Kidney epithelial cell (primary cell): Measurements from ENCODE around the gene IL18R1. TPM values are rescaled to one million over a fixed set of nuclear protein-coding genes. Genes with fewer than 3 reads are reported as not detected.

Experiments used
- DNase-seq: peaks from one replicate; pipeline ENCODE4 v3.0.0-alpha.2; 2010; ENCODE audit warnings: low read depth
- H3K27me3 ChIP-seq: 2 replicates; pipeline ENCODE4 v1.6.0; 2011; ENCODE audit warnings: low read length; ENCODE audit not compliant: control insufficient read depth, insufficient read depth
- H3K36me3 ChIP-seq: 2 replicates; pipeline ENCODE4 v1.5.1; 2011; ENCODE audit warnings: low read length; ENCODE audit not compliant: control insufficient read depth, insufficient read depth
- H3K4me3 ChIP-seq: 2 replicates; pipeline ENCODE4 v1.5.1; 2011; ENCODE audit warnings: low read depth, mild to moderate bottlenecking, control low read depth, low read length
- total RNA-seq: library from RNA; depleted of rRNA; stranded (reverse); fragments of >200 nt; gene quantifications from 2 replicates; pipeline ENCODE4 v1.2.3, GENCODE V29; 2015
- TF ChIP-seq, protein P1 (sequence below): IDR thresholded peaks from 2 replicates; pipeline ENCODE4 v1.5.1; 2011; ENCODE audit warnings: mild to moderate bottlenecking, moderate library complexity, low read length, control low read depth, inconsistent platforms; ENCODE audit not compliant: insufficient read depth, poor library complexity, severe bottlenecking

Gene IL18R1
- total RNA-seq, 1 donor from 2014 or later = 5.1 TPM

DNA sequence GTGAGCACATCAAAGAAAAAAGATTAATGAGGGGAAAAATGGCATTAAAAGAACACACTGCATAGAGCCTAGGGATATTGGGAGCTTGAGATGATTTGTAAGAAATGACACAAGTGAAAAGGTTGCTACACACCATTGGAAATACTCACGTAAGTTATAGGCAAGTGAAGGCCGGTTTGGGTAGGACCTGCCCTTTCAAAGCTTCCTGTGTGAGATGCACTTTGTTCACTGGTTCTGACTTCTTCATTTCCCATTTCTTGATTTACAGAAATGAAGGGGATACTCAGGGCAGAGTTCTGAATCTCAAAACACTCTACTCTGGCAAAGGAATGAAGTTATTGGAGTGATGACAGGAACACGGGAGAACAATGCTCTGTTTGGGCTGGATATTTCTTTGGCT, 67.3 kb downstream of the IL18R1 start, which contains the start of gene IL18RAP:
Gene IL18RAP (plus strand): TSS at position 251 of the 400 bp plus-strand sequence. CDS start 118 bp downstream, at position 369.
- TF ChIP-seq, protein P1, sequence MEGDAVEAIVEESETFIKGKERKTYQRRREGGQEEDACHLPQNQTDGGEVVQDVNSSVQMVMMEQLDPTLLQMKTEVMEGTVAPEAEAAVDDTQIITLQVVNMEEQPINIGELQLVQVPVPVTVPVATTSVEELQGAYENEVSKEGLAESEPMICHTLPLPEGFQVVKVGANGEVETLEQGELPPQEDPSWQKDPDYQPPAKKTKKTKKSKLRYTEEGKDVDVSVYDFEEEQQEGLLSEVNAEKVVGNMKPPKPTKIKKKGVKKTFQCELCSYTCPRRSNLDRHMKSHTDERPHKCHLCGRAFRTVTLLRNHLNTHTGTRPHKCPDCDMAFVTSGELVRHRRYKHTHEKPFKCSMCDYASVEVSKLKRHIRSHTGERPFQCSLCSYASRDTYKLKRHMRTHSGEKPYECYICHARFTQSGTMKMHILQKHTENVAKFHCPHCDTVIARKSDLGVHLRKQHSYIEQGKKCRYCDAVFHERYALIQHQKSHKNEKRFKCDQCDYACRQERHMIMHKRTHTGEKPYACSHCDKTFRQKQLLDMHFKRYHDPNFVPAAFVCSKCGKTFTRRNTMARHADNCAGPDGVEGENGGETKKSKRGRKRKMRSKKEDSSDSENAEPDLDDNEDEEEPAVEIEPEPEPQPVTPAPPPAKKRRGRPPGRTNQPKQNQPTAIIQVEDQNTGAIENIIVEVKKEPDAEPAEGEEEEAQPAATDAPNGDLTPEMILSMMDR = no peak
- H3K4me3 ChIP-seq = no peak within 1 kb of the TSS
- DNase-seq = no peak
- no peaks in the 10 kb centered on the region for H3K36me3 ChIP-seq
- H3K27me3 ChIP-seq = no peaks in the 10 kb centered on the region

DNA sequence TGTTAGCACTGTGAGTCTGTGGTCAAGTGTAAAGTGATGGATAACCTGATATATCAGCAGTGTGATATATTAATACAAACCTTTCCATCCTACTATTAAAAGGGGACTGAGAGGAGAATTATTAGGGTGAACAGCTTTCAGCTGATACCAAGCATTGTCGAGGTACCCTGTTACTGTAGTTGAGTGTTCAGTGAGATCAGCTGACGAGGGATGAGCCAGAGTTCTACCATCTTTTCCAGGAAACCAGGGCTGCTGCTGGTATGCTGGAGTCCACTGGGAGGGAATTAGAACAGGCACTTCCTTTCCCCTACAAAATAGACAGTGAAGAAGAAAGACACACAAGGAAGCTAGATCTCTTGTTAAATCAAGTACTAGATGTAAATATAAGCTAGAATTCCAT, 67.8 kb downstream of the IL18R1 start:
- H3K4me3 ChIP-seq = no peak overlapping the region
- no peaks in the 10 kb centered on the region for H3K36me3 ChIP-seq
- no peaks in the 10 kb centered on the region for H3K27me3 ChIP-seq
- DNase-seq = no peak
- TF ChIP-seq, protein P1 = no peak

DNA sequence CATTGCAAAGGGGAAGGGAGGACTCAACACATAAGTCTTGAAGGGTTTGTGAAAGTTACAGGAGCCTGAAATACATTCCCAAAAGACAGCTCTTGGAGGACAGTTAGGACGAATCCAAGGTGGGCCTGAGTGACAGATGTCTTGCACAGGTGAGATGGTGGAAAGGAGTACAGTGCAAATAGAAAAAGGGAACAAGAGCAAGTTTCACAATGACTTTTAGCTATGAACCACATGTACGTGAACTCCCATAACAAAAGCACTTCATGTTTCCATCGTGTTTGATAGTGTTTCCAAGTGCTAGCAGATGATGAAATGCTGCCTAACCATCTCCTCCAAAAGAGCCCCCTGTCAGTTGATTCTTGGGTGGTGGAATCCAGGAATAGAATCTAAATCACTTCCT, 69.2 kb downstream of the IL18R1 start:
- H3K36me3 ChIP-seq = no peaks in the 10 kb centered on the region
- H3K27me3 ChIP-seq = no peaks in the 10 kb centered on the region
- H3K4me3 ChIP-seq = no peak overlapping the region
- TF ChIP-seq, protein P1 = no peak
- DNase-seq = no peak

DNA sequence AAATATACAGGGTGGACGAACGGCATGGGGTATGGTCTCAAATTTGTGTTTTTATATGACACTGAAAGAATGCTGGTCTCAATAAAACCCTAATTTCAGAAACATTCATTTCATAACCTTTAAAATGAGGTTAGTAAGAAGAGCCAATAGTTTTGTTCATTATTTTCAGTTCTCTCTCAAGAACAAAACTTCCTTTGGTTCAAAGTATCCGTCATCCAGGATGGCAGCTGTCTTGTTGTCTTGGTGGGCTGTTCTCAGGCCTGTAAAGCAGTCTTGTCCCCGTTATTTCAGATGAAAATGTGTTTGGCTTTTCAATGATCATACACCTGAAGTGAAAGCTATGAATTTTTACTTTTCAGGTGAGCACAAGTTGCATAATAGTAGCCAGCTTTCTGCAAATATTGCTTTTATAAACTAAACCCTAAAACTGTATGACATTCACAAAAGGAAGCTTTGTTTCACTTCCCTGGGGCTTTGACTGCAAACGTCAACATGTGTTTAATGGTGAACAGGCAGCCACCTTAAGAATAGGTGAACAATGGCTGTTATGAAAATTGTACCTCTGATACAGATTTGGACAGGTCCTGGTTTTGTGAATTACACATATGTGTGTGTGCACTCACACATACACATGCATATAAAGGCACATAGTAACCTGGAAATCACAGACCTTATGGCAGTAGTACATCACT, 70.0 kb downstream of the IL18R1 start:
- TF ChIP-seq, protein P1 = no peak
- no peak for DNase-seq
- no peaks in the 10 kb centered on the region for H3K36me3 ChIP-seq
- H3K4me3 ChIP-seq = no peak overlapping the region
- no peaks in the 10 kb centered on the region for H3K27me3 ChIP-seq

DNA sequence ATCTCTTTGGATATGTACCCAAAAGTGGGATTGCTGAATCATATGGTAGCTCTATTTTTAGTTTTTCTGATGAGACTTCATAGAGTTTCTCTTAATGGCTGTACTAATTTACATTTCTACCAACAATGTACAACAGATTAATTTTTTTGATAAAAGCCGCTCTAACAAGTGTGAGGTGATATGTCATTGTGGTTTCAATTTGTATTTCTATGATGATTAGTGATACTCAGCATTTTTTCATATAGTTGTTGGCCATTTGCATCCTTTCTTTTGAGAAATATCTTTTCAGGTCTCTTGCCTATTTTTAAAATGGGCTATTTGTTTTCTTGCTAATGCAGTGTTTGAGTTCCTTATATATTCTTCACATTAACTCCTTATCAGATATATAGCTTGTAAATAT, 71.7 kb downstream of the IL18R1 start:
- Histone ChIP-seq H3K27me3 (no peaks in the 10 kb centered on the region), H3K36me3 (no peaks in the 10 kb centered on the region), H3K4me3 (no peak overlapping the region)
- TF ChIP-seq, protein P1 = no peak
- no peak for DNase-seq

DNA sequence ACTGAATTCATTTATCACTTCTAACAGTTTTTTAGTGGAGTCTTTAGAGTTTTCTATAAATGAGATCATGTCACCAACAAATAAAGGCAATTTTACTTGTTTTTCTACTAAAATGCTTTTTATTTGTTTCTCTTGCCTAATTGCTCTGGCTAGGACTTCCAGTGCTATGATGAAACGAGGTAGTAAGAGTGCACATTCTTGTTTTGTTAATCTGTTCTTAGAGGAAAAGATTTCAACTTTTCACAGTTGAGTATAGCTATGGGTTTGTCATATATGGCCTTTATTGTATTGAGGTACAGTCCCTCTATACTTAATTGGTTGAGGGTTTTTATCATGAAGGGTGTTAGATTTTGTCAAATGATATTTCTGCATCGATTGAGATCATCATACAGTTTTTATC, 73.0 kb downstream of the IL18R1 start:
- TF ChIP-seq, protein P1 = no peak
- H3K27me3 ChIP-seq = no peaks in the 10 kb centered on the region
- H3K36me3 ChIP-seq = no peaks in the 10 kb centered on the region
- no peak overlapping the region for H3K4me3 ChIP-seq
- no peak for DNase-seq
